ENCODE measurements around the gene TBC1D23.
"Not testable (repeated sequence)": the region's sequence is repeated elsewhere in the genome, so short reads cannot be mapped to it uniquely, and the experiment has no call there.

TBC1D23 gene

DNA sequence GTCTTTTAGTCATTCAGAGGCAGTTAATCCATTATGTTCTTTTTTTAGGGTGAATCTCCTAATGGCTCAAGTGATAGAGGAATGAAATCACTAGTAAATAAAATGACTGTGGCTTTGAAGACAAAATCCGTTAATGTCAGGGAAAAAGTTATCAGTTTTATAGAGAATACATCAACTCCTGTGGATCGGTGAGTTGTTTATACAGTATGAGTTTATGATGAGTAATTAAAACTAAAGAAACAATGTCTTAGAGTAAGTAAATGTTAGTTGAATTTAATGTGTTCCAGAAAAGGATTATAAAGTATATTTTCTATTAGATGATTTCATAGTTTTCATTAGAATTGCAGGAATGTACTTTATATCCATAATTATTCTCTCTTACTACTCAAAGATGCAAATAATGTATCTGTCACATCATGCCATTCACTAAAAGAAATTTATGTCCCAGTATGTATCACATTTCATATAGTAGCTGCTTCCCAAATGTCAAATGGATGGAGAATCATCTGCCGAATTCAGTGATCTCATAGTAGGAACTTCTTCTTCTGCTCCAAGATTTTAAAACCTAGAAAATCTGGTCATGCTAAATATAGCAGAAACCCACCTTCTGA lies 49.7 kb downstream of the TBC1D23 start:
- no peak for DNase-seq

DNA sequence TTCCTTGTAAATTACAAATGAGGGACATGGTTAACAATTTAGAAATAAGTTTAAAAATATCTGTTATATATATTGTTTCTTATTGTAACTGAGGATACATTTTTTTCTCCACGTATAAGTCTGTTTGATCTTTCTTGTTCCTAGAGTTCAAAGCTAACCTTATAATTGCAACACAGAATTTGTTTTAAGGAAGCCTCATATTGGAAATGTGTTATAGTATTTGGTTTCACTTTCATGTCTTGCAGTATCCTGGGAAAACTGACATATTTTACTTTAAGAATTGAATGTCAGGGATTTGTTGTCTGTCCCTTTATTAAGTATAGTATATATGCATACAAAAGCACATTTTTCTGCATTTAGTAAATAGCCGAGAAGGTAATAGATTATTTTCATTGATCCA lies 50.2 kb downstream of the TBC1D23 start:
- no peak for DNase-seq

DNA sequence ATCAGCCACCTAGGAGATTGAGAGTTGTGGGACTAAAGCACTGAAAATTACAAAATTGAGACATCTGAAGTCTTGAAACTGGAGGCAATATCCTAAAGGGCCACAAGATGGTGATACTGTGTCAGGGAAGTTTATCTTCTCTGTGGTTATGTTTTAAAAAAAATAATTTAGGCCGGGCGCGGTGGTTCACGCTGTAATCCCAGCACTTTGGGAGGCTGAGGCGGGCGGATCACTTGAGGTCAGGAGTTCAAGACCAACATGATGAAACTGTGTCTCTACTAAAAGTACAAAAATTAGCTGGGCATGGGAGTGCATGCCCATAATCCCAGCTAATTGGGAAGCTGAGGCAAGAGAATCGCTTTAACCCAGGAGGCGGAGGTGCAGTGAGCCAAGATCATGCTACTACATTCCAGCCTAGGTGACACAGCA lies 55.9 kb downstream of the TBC1D23 start:
- DNase-seq, result peak; percentile 89

DNA sequence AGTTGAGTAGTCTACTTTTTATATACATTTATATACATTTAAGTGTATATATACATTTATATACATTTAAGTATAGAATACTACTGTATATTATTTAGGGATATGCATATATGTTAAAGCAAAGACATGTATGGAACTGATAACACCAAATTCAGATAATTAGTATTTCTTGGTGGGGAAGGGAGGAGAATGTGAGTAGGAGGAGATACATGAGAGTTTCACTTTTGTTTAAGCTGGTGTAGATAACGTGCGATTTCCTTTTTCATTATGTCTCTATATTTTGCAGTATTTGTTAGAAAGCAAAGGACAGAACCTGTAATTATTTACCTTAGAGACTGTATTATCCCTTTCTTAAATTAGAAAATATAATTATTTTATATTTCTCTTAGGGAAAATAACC lies 57.1 kb downstream of the TBC1D23 start:
- peak; percentile 47 for DNase-seq

DNA sequence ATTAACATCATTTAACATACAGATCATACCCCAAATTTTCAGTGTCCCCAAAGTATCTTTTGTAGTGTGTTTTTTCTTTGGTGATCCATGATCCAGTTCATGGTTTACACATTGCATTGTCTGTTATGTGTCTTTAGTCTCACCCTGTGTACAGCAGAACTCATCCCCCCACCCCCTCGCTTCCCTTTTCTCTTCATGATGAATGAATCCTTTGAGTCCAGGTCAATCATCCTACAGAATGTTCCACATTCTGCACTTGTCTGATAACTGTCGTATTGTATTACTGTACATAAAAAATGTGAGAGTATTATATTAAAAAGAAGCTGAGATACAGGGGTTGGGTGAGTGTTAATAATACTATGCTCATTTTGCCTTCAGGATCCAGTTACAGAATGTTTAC lies 59.2 kb downstream of the TBC1D23 start:
- DNase-seq, result no peak

DNA sequence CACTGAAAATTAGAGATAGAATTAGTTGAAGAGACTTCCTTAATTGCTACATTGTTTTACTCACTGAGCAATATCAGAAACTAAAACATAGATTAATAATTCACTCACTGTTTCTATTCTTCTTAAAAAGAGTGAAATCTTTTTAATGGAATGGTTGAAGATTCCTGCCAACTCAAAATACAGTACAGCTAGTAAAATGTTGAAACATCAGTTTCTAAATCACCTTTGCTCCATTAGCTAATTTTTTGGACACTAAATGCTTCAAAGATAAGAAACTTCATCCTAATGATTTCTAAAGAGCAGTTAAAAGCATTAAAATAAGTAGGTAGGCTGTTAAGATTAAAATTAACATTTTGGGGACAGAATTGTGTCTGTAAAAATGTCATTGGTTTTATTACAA lies 63.3 kb downstream of the TBC1D23 start:
- DNase-seq, result no peak

DNA sequence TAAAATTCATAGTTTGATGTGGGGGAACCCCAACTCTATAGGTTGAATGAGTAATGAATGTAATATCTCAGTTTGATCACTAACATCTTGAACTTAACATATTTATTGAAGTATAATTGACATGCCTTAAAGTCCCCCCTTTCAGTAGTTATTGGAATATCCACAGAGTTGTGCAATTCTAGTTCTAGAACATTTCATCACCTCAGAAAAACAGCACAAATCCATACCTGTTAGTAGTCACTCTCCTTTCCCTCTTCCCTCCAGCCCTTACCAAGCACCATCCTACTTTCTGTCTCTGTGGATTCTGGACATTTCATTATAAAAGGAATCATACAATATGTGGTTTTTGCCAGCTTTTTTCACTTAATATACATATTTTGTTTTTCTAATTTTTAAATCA lies 65.0 kb downstream of the TBC1D23 start:
- no peak for DNase-seq

DNA sequence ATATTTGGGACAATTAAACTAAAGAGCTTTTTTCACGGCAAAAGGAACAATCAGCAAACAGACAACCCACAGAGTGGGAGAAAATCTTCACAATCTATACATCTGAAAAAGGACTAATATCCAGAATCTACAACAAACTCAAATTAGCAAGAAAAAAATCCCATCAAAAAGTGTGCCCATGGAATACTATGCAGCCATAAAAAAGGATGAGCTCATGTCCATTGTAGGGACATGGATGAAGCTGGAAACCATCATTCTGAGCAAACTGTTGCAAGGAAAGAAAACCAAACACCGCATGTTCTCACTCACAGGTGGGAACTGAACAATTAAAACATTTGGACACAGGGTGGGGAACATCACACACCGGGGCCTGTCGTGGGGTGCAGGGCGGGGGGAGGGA lies 66.6 kb downstream of the TBC1D23 start:
- not testable (repeated sequence) for DNase-seq

DNA sequence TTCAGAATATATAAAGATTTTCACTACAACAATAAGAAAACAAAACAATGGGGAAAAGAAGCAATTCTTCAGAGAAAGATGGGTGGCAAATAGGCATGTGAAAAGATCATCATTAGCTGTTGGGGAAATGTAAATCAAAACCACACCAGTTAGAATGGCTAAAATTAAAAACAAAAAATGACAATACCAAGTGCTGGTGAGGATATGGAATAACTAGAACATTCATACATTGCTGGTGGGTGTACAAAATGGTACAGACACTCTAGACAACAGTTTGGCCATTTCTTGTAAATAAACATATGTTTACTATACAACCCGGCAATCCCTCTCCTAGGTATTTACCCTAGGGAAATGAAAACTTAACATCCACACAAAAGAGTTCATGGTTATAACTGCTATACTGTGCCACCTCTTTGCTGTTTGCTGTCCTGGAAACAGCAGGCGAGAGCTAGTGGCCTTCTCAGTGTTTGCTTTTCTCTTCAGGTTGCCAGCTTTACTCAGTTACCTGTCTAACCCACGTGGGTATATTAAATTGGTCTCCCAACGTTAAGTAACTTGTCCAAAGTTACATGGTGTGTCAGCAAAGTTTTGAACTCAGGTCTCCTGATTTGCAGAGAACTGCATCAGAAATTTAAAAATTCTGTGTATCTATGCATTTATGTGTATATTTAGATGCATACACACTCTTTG lies 69.2 kb downstream of the TBC1D23 start:
- no peak for DNase-seq

DNA sequence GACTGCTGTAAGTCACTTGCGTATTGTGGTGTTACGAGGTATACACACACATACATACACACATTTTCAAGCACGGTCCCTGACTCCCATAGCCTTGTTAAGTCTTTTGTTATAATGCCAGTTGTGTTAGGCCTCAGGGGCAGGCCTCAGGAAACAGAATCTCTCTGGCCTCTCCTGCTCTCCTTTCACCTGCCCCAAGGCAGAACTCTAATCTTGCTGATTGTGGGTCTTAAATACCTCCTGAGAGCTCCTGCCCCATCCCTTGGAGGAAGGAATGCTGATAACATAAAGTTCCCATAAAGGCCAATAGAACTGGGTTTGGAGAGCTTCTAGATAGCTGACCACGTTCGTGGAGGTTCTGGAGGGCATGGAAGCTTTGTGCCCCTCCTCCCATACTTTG lies 69.9 kb downstream of the TBC1D23 start:
- no peak for DNase-seq

DNA sequence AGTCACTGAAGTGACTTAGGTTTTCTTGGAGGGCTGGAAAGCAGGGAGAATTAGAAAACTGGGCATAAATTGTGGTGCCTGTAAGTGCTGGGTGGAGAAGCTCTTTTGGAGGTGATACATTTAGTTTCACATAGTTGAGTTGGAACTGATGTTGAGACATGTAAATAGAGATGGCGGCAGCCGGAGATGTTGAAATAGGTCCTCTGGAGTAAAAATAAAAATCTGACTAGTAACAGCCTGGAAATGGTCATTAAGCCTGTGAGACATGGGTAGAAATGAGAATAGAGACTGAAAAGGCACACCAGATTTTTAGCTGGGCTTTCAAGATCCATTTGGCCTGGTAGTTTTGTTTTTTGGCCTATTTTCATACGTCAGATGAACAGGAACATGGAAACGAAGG lies 70.9 kb downstream of the TBC1D23 start:
- DNase-seq, result no peak

DNA sequence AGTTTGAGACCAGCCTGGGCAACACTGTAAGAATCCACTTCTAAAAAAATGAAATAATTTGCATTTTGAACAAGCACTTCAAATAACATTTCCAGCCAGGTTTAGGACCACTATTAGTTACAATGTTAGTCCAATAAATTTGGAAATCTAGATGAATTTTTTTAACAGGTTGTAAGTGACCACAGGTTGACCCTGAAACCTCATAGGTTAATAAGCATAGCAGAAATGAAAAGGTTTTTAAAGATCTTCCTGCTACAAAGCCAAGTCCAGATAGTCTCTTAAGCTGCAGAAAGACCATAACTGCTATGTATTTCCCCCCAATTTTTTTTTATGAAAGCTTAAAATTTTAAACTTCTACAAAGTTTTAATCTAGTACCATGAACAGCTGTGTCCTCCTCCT lies 72.3 kb downstream of the TBC1D23 start:
- no peak for DNase-seq

DNA sequence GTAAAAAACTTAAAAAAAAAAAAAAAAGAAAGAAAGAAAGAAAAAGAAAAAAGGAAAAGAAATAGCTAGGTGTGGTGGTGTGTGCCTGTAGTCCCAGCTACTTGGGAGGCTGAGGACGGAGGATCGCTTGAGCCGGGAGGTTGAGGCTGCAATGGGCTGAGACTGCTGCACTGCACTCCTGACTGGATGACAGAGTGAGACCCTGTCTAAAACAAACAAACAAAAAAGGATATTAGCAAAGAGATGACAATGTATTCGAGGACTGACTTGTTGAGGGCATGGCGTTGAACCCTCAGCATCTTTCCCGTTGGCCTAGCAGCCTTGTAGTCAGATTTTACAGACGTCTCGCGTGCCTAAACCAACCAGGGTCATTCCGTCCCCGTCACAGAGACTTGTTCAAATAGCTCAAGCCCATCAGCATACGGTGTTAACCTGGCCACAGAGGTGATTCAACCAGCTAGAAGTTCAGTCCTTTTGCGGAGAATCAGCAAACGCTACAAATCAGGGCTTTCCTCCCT lies 73.2 kb downstream of the TBC1D23 start:
- DNase-seq, result no peak

DNA sequence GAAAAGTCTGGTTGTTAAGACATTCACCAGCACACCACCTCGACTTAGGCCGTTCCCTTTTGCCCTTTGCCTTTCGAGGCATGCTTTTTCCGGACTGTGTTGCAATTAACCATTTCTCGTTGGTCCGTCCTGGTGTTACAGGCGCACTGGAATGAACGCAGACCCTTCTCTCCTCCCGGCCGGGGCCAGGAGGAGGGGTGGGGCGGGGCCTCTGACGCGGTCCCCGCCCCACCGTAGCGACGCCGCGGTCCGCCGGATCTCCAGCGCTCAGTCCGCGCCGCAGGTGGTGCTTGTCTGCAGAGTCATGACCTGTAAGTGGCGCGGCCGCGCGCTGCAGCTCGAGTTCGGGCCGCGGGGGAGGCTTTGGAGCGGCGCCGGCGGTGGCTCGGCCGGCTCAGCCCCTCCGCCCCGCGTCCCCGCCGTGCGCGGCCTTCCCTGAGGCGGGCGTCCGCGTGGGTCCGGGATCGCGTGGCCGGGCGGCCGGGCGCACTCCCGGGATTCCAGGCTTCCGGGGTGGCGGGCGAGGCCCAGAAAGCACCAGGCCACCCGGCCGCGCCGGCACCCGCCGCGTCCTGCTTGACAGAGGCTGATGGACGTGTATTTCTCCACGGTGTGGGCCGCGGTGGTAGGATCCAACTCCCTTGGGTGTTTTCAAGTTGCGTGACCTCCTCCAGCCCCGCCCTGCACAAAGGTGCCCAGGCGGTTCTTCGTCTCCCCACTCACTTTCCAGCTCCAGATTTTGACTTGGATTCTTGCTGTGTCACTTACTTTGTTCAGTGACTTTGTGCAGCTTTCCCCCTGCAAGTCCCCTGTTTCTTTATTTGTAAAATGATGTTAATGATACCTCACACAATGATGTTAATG lies 73.9 kb downstream of the TBC1D23 start, which contains the start of gene NIT2:
NIT2 (plus strand) TSS at position 270 of the 864 bp plus-strand sequence; CDS start at position 305, 35 bp downstream.
- peak; percentile 93 for DNase-seq

DNA sequence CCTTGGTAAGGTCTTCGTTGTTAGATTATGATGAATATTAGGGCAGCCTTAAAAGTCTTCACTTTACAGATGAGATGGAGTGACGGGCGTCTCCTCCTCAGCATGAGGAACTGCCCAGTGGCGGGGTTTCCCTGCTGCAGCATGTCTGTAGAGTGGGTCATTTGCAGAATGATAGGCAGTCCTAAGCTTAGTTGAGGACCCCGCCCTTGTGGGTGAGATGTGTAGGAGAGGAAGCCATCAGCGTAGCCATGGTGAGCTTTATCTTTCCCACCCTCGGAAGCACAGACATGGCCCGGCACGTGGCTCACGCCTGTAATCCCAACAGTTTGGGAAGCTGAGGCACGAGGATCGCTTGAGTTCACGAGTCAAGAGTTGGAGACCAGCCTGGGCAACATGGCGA lies 74.6 kb downstream of the TBC1D23 start:
- DNase-seq, result peak; percentile 94

DNA sequence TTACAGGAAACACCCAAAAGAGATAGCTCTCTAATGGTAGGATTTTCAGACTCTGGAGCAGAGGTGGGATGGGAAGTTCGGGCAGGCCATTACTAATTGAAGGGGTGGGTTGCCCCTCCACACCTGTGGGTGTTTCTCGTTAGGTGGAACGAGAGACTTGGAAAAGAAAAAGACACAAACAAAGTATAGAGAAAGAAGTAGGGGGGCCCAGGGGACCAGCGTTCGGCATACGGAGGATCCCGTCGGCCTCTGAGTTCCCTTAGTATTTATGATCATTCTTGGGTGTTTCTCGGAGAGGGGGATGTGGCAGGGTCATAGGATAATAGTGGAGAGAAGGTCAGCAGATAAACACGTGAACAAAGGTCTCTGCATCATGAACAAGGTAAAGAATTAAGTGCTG lies 75.4 kb downstream of the TBC1D23 start:
- not testable (repeated sequence) for DNase-seq

DNA sequence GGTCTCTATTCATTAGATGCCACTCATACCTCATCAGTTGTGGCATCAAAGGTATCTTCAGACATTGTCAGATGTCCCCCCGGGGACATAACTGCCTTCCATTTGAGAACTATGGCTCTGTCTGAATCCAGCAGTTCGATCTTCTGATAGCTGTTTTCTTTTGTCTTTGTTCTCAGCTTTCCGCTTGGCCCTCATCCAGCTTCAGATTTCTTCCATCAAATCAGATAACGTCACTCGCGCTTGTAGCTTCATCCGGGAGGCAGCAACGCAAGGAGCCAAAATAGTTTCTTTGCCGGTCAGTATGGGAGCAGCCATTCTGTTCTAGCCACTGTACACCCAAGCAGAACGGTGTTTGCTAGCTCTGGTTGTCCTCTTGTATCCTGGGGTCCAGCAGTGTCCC lies 78.1 kb downstream of the TBC1D23 start:
- no peak for DNase-seq

DNA sequence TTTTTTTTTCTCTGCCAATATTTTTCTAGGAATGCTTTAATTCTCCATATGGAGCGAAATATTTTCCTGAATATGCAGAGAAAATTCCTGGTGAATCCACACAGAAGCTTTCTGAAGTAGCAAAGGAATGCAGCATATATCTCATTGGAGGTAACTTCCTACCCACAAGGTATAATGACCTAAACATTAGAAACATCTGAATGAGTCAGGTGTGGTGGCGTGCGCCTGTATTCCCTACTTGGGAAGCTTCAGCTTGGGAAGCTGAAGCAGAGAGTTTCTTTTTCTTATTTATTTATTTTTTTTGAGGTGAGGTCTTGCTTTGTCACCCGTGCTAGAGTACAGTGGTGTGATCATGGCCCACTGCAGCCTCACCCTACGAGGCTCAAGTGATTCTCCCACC lies 79.0 kb downstream of the TBC1D23 start:
- DNase-seq, result no peak

DNA sequence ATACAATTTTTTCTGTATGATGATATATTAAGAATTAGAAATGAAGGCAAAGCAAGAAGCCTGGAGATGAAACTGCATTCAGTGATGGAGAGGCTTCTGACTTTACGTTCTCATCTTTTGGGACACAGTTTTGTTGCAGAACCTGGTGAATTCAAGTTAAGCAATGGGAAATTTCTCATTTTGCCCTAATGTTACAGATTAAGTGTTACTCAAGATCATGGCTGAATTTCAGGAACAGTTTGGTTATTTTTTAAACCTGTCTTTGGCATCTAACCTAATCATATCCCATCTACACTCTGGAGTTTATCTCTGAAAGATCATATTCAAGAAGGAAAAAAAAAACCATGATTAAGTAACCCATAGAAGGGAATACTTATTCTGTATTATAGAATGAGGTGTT lies 79.7 kb downstream of the TBC1D23 start:
- DNase-seq, result no peak

DNA sequence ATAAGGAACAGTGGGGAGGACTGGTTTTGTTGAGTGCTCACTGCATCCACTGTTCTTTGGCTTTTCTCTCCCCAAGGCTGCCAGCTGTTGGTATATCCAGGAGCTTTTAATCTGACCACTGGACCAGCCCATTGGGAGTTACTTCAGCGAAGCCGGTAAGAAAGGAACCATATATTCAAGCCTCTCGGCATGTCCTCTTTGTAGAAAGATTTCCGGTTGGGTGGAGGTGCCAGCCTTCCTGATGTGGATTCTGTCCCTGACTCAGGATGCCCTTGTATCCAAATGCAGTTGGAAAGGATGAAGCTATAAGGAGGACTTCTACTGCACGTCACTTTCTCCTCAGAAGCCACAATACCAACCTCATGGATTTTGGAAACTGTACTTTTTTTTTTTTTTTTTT lies 87.9 kb downstream of the TBC1D23 start:
- no peak for DNase-seq

DNA sequence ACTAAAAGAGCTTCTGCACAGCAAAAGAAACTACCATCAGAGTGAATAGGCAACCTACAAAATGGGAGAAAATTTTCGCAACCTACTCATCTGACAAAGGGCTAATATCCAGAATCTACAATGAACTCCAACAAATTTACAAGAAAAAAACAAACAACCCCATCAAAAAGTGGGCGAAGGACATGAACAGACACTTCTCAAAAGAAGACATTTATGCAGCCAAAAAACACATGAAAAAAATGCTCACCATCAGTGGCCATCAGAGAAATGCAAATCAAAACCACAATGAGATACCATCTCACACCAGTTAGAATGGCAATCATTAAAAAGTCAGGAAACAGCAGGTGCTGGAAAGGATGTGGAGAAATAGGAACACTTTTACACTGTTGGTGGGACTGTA lies 91.0 kb downstream of the TBC1D23 start:
- DNase-seq, result not testable (repeated sequence)

DNA sequence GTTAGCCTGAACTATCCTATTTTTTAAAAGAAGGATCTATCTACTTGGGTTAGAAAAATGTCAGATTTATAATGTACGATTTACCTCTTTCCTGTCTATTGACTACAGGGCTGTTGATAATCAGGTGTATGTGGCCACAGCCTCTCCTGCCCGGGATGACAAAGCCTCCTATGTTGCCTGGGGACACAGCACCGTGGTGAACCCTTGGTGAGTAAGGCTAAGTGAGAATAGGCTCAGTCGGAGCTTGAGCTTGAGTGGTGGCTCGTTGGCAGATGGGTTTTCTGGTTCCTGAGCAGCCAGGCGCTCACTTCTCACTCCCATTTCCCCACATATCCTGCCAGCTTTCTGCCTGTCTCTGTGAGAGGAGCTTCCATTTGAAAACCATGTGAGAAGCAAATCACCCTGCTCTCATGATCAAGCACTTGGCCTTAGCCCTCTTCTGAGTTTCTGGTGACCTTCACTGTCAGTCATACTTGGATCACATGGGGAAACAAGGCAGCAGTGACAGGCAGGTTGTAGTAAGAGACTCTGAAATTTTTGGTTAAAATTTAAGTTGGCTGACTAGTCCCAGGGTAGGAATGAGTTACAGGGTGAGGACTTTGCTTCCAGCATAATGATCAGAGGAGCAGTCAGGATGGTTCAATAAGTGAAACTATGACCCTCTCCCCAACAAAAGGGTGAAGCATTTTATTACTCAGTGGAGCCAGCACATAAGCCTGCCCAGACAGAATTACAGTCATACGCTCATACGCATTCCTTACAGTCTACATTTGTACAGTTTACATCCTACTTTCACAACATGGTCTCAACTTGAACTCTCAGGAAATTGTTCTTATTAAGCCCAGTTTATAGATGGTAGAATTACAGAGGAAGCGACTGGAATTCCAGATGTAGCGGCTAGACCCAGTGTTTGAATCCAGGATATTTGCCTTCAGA lies 91.8 kb downstream of the TBC1D23 start:
- DNase-seq, result no peak

Measured in hematopoietic multipotent progenitor cell treated with erythropoietin and hydrocortisone succinate and interleukin-3 and kit ligand, for 4 days (in vitro differentiated cells).